Testis (tissue), 2 donors: ENCODE data around the gene PJA2.

Experiments
- POLR2A ChIP-seq: fragments of 450-650 bp; IDR thresholded peaks from one replicate; pipeline ENCODE4 v1.6.1; 2017; ENCODE audit warnings: antibody characterized with exemption, mild to moderate bottlenecking, moderate library complexity
- TF ChIP-seq, protein P1 (sequence below), 3 experiments: fragments of 450-650 bp in 2 of 3; fragments of 200-600 bp in 1 of 3; sonication (generic) in 1 of 3; IDR thresholded peaks; one replicate each; pipeline ENCODE4 v1.5.1; 2016 to 2019; ENCODE audit warnings: antibody characterized with exemption in 3 of 3, mild to moderate bottlenecking in 2 of 3, moderate library complexity in 1 of 3

GRCh38 chr5:109335114-109335513 is 74.7 kb downstream of the PJA2 start:
- TF ChIP-seq, protein P1, sequence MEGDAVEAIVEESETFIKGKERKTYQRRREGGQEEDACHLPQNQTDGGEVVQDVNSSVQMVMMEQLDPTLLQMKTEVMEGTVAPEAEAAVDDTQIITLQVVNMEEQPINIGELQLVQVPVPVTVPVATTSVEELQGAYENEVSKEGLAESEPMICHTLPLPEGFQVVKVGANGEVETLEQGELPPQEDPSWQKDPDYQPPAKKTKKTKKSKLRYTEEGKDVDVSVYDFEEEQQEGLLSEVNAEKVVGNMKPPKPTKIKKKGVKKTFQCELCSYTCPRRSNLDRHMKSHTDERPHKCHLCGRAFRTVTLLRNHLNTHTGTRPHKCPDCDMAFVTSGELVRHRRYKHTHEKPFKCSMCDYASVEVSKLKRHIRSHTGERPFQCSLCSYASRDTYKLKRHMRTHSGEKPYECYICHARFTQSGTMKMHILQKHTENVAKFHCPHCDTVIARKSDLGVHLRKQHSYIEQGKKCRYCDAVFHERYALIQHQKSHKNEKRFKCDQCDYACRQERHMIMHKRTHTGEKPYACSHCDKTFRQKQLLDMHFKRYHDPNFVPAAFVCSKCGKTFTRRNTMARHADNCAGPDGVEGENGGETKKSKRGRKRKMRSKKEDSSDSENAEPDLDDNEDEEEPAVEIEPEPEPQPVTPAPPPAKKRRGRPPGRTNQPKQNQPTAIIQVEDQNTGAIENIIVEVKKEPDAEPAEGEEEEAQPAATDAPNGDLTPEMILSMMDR (IDR thresholded peaks at IDR 0.05) = no peak
- TF ChIP-seq POLR2A = no peak
